NCI-H2227 (cell line): ENCODE data around the gene SOS1.
"Not testable (repeated sequence)": the region's sequence is repeated elsewhere in the genome, so short reads cannot be mapped to it uniquely, and the experiment has no call there.

ENCODE experiments used
- DNase-seq: peaks from one replicate; lab custom pipeline; 2025; ENCODE audit not compliant: unreplicated experiment; lab: John Stamatoyannopoulos, UW

SOS1 gene

GRCh38 chr2:39120771-39121522, at the start of gene SOS1:
SOS1 (minus strand) TSS chr2:39121051; CDS start chr2:39120422, 629 bp downstream.
- peak; percentile 98 for DNase-seq

- no peak for DNase-seq
Measured at GRCh38 chr2:39164089-39164488, 43.2 kb upstream of the SOS1 start.

- no peak for DNase-seq
Measured at GRCh38 chr2:39160982-39161381, 40.1 kb upstream of the SOS1 start.

- DNase-seq: no peak
Measured at GRCh38 chr2:39159283-39159682, 38.4 kb upstream of the SOS1 start.

- no peak for DNase-seq
Measured at GRCh38 chr2:39158351-39158750, 37.5 kb upstream of the SOS1 start.

- no peak for DNase-seq
Measured at GRCh38 chr2:39156846-39157245, 36.0 kb upstream of the SOS1 start.

GRCh38 chr2:39156107-39156506, 35.3 kb upstream of the SOS1 start:
- no peak for DNase-seq

GRCh38 chr2:39155573-39155972, 34.7 kb upstream of the SOS1 start:
- not testable (repeated sequence) for DNase-seq

- no peak for DNase-seq
Measured at GRCh38 chr2:39154944-39155343, 34.1 kb upstream of the SOS1 start.

- DNase-seq: no peak
Measured at GRCh38 chr2:39153312-39153711, 32.5 kb upstream of the SOS1 start.

GRCh38 chr2:39152504-39152903, 31.7 kb upstream of the SOS1 start:
- no peak for DNase-seq

GRCh38 chr2:39150890-39151497, 30.1 kb upstream of the SOS1 start:
- no peak for DNase-seq

- no peak for DNase-seq
Measured at GRCh38 chr2:39150102-39150562, 29.3 kb upstream of the SOS1 start.

GRCh38 chr2:39146630-39147029, 25.8 kb upstream of the SOS1 start:
- no peak for DNase-seq

GRCh38 chr2:39145906-39146421, 25.1 kb upstream of the SOS1 start:
- DNase-seq: no peak

GRCh38 chr2:39144416-39144815, 23.6 kb upstream of the SOS1 start:
- DNase-seq: no peak

GRCh38 chr2:39142904-39143605, 22.2 kb upstream of the SOS1 start:
- DNase-seq: no peak

- DNase-seq: no peak
Measured at GRCh38 chr2:39141334-39142271, 20.8 kb upstream of the SOS1 start.

GRCh38 chr2:39140948-39141333, 20.1 kb upstream of the SOS1 start:
- DNase-seq: not testable (repeated sequence)

GRCh38 chr2:39140322-39140847, 19.5 kb upstream of the SOS1 start:
- DNase-seq: no peak
